Measurements from ENCODE around the gene SDHA.
"Not testable (repeated sequence)": the region's sequence is repeated elsewhere in the genome, so short reads cannot be mapped to it uniquely, and the experiment has no call there.

The SDHA gene

DNA sequence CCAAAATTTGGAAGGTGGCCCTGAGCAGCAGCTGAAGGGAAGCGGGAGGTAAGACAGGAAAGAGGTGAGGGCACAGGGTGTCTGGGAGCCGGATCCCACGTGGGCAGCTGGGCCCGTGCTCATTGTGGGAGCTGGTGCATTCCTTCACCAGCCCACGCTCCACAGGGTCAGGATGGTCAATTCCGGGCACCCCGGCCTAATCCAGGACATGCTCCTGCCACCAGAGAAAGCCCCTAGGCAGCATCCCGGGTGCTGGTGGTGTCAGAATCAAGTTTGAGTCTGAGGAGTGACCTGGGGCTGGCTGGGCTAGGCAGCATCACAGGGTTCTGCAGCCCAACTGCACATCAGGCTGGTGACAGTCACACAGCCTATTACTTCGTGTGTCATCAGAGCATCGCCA is 46.2 kb downstream of the SDHA start:
- DNase-seq: no peak

- not testable (repeated sequence) for DNase-seq
These were observed 48.3 kb downstream of the SDHA start for GRCh38 chr5:266311-267026.

GRCh38 chr5:267716-268115 is 49.6 kb downstream of the SDHA start:
- DNase-seq: no peak

- DNase-seq: no peak
These were observed 52.2 kb downstream of the SDHA start for GRCh38 chr5:270340-270739.

- not testable (repeated sequence) for DNase-seq
These were observed 53.7 kb downstream of the SDHA start for GRCh38 chr5:271828-272167.

GRCh38 chr5:273091-273490 is 55.0 kb downstream of the SDHA start:
- DNase-seq: not testable (repeated sequence)

DNA sequence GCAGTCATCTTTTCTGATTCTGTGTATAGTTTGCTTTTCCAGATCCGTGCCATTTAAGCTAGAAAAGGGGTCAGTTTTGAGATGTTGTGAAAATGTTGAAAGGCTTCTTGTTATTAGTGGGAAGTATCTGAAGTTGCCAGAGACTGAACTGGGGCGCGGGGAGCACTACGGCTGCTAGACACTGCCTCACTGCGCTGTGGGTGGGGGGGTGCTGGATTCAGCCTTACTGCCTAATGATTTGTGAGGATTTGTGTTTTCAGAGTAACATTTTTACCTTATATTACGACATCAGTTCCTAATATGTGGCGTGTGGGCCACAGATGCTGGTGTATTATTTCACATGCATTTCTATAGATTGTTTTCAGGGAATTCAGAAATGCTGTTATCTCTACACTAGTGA is 55.4 kb downstream of the SDHA start:
- not testable (repeated sequence) for DNase-seq

DNA sequence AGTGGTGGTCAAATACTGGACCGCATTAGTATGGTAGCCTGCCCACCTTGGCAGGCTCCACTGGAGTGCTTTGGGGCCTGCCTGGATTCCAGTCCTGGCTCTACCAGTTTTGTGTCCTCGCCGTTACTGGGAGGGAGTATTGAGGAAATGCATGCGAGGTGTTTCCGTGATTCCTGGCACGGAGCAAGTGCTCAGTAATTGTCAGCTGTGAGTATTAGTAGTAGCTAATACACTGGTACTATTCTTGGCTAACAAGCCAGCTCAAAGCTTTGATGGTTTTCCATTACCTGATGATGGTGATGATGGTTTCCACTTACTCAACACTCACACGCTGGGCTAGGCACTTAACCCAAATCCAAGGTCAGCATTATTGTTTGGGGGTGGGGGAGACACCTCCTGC is 56.2 kb downstream of the SDHA start:
- DNase-seq: not testable (repeated sequence)

DNA sequence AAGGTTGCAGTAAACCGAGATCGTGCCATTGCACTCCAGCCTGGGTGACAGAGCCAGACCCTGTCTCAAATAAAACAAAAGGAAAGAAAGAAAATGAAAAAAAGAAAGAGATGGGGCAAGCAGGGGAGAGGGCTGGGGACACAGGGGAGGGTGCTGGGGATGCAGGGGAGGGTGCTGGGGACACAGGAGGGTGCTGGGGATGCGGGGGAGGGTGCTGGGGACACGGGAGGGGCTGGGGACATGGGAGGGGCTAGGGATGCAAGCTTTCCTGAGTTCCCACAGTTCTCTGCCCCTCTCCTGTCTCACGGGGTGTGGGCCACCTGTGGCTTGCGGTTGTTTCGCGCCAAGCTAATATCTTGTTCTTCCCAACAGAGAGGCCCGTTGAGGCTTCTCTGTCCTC is 60.5 kb downstream of the SDHA start:
- DNase-seq: no peak

GRCh38 chr5:279051-279665 is 61.0 kb downstream of the SDHA start:
- DNase-seq: not testable (repeated sequence)

GRCh38 chr5:285991-286557 is 68.0 kb downstream of the SDHA start:
- no peak for DNase-seq

GRCh38 chr5:290200-290599 is 72.1 kb downstream of the SDHA start:
- DNase-seq: not testable (repeated sequence)

DNA sequence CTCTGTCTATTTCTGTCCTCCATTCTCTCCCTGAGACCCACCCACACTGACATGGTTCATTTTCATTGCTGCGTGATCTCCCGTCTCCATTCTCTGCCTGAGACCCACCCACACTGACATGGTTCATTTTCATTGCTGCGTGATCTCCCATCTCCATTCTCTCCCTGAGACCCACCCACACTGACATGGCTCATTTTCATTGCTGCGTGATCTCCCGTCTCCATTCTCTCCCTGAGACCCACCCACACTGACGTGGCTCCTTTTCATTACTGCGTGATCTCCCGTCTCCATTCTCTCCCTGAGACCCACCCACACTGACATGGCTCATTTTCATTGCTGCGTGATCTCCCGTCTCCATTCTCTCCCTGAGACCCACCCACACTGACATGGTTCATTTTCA is 73.2 kb downstream of the SDHA start:
- not testable (repeated sequence) for DNase-seq

GRCh38 chr5:294788-295187 is 76.7 kb downstream of the SDHA start:
- not testable (repeated sequence) for DNase-seq

GRCh38 chr5:296207-296606 is 78.1 kb downstream of the SDHA start:
- not testable (repeated sequence) for DNase-seq

DNA sequence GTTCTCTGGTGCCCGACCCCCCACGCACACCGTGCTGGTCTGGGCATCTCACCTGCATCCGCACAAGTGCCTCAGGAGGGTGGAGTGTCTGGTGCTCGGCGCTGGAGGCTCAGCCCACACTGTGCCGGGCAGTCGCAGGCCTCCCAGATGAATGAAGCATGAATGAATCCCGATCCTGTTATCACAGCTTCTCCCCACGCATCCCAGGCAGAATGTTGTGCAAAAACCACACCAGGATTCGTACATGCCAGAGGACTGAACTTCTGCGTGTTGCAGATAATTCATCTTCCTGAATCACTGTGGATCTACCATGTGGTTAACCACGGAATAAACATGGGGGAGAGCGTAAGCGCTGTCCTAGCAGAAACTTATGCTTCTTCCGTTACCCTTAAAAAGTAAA is 78.8 kb downstream of the SDHA start:
- not testable (repeated sequence) for DNase-seq

GRCh38 chr5:297448-297847 is 79.3 kb downstream of the SDHA start:
- DNase-seq: not testable (repeated sequence)

DNA sequence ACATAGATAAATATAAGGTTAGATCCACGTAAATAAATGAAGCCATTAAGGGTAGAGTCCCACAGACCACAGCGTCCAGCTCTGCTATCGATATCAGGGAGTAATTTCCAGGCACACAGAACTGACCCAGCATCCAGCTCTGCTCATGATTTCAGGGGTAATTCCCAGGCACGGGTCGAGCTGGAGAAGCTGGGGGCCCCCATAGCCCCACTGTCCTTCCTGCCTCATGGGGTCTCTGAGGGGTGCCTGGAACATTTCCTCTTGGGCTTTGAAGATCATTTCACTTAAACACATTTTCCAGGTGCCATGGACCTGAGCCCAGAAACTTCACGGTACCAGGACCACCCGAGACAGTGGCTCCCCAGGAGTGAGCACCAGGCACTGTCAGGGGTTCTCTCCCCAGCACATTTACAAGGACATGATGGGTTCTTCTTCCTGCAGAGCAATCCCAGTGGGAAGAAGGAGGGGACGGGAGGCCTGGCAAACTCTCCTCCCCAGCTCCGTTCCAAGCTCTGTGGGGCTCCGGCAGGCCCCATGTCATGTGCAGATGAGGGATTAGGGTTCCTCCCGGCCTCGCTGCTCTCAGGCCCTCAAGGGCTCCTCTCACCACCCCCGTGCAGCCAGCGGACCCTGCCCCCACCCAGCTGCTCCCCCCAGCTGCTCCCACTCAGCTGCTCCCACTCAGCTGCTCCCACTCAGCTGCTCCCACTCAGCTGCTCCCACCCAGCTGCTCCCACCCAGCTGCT is 80.0 kb downstream of the SDHA start:
- not testable (repeated sequence) for DNase-seq

DNA sequence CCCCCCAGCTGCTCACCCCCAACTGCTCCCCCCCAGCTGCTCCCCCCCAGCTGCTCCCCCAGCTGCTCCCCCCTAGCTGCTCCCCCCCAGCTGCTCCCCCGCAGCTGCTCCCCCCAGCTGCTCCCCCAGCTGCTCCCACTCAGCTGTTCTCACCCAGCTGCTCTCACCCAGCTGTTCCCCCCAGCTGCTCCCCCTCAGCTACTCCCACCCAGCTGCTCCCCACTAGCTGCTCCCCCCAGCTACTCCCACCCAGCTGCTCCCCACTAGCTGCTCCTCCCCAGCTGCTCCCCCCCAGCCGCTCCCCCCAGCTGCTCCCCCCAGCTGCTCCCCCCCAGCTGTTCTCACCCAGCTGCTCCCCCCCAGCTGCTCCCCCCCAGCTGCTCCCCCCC is 80.6 kb downstream of the SDHA start:
- DNase-seq: no peak

DNA sequence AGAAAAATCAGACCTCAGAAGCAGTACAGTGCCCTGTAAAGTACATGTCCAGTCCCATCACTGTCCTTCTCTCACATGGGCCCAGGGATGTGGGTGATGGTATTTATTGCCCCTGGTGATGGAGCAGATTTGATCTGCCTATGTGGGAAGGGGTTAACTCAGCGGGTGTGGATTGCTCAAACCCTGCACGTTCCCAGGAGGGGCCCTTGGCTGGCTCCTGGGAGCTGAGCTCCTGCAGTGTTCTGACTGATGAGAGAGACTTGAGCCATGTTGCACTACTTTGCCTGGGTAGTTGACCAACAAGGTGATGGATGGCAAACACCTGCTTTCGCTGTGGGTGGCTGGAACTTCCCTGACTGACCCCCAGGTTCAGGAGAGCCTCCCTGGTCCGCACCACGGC is 81.8 kb downstream of the SDHA start:
- not testable (repeated sequence) for DNase-seq

GRCh38 chr5:300691-301435 is 82.7 kb downstream of the SDHA start:
- not testable (repeated sequence) for DNase-seq

DNA sequence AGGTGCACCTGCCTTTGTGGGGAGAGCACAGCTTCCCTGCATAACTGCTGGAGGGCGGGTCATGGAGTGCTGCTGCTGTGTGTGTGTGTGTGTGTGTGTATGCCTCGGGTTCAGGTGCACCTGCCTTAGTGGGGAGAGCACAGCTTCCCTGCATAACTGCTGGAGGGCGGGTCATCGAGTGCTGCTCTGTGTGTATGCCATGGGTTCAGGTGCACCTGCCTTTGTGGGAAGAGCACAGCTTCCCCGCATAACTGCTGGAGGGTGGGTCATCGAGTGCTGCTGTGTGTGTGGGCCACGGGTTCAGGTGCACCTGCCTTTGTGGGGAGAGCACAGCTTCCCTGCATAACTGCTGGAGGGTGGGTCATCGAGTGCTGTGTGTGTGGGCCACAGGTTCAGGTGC is 84.3 kb downstream of the SDHA start:
- DNase-seq: not testable (repeated sequence)

DNA sequence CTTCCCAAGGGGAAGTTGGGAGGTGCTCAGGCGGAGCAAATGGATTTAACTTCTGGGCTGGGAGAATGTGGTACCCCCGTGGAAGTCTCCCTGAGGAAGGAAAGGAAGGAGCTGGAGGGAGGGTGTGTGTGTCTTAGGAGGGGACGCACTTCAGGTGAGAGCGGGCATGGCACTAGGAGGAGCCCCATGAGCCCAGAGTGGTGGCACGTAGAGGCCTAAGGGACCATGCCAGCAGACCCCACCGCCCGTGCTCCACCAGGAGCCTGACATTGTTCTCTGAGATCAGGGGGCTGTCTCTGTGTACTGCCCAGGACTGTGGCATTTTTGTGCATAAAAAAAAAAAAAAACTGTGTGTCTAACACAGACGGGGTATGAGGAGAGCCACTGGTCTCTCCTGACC is 84.8 kb downstream of the SDHA start:
- DNase-seq: no peak
